GM18520 (cell line): ENCODE data around the gene WWP2.

Experiments used
- ATAC-seq: cut with Tn5 transposase; IDR thresholded peaks from one replicate; pipeline ENCODE4 v1.9.1; 2021; ENCODE audit not compliant: unreplicated experiment

Gene WWP2

DNA sequence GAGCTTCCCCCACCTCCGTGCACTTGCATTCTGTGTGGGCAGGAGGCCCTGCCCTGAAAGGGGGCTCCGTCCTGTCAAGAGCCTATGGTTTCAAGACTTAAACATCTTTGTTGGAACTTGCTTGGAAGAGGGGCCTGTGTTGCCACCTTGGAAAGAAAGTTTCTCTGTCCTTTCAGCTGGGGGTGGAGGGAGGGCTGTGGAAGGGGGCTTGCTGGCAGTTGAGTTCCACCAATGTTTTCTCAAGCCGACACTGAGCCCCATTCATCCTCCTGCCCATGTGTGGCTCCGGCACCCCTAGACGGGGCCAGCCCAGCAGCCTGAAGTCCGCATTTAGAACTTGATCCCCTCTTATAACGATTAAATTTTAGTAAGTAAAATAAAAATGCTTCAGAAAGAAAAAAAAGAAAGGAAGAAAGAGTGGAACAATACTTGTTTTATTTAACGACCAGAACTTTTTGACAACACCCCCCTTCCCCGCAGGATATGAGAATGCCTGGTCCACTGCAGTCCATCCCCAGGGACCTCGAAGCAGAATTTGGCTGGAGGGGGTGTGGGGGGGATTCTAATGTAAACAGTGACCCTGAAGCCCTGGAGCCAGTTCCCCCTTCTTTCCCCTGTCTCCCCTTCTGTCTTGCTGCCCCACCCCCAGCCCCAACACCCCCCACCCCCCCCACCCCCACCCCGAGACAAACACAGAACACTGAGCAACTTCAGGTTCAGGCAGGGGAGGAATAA, 162.1 kb downstream of the WWP2 start:
- ATAC-seq, result no peak

DNA sequence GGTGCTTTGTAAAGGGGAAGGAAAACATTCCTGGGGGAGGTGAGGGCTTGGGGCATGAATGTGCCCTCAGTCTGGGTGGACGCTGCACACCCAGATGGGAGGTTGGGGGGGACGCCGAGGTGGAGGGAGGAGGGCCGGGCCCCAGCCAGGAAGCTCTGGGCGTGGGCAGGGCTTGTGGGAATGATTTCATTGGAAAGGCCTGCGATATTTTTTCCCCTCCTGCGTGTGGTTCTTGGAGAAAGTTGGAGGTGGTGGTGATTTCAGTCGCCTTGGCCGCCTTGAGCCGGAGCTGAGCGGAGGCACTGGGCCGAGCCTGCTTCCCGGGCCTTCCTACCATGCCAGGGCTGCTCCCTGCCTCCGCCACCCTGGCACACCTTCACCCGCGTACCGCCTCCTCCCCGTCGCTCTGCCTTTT, 162.7 kb downstream of the WWP2 start:
- ATAC-seq, result no peak

DNA sequence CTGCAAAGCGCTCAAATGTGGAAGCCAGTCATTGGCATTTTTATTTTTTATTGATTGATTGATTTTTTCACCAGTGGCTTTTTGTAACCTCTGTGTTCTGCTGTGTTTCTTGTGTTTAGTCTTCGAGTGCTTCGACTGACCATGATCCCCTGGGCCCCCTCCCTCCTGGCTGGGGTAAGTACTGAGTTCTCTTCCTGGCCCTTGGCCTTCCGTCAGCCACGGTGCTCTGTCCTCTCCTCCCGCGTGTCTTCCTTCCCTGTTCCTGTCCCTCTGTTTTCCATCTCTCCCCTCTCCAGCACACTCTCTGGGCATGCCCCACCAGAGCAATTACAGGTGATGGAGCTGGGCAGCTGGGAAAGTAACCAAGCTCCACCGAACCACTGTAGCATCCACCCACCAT, 163.2 kb downstream of the WWP2 start:
- ATAC-seq, result no peak

DNA sequence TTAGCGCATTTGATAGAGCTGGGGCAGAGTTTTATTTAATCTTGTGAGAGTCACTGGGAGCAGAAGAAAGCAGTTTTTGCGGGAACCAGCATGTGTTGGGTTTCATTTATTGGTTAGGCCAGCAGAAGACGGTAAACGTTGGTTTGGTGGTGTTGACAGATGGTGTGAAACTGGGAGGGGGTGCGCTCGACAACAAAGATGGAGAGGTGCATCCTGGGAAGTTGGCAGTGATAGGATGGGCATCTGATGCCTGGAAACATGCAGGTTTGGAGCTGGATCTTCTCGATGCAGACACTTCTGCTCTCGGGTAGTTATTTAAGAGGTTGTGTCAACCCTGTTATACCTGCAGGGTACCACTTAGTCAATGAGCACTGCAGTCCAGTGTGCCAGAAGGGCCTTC, 164.1 kb downstream of the WWP2 start:
- no peak for ATAC-seq

DNA sequence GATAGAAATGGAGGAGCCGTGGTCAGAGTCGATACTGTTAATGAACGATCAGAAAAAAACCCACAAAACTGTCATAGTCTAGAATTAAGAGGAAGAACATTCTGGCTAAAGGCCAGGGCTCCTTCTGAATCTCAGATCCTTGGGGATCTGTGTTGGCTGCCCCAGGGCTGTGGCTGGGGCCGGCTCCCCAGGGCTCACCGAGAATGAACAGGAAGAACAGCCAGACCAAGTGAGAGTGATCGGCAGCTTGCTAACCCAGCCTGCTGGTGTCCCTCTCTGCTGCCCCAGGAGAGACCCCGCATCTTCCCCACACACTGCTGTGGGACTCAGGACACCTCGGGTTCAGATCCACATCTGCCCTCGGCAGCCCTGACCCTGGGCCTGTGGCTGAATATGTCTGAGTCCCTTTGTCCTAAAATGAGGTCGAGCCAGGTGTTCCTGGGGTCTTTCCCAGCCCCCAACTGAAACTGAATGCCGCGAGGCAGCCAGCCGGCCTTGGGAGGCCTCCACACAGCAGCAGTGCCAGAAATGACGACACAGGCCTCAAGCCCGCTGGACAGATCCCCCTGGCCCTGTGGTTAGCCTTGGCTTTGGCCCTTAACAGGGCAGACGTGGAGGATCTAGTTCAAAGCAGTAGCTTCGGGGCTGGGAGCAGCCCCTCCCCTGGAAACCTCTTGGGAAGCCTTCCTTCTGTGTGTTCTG, 165.1 kb downstream of the WWP2 start:
- no peak for ATAC-seq

DNA sequence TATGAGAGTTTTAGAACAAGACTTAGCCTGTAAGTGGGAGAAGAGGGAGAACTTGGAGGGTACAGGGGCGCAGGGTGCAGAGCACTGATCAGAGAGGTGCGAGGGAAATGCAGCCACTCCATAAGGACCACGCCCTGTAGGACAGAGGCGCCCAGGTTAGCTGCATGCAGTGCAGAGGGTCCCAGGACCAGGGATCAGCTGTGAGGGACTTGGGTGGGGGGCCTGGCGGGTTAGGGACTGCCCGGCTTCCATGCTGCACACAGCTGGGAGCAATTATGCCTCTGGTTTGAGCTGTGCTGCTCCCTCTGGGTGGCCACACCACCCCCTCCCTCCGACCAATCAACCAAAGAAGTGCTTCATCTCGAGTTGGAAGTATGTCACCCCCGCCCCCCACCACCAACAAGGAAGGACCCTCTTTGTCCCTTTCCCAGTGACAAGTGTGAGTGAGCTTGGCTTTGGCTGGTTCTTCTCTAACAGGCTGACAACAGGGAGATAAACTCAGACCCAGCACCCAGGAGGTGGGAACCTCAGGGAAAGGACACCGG, 166.8 kb downstream of the WWP2 start:
- ATAC-seq, result no peak

DNA sequence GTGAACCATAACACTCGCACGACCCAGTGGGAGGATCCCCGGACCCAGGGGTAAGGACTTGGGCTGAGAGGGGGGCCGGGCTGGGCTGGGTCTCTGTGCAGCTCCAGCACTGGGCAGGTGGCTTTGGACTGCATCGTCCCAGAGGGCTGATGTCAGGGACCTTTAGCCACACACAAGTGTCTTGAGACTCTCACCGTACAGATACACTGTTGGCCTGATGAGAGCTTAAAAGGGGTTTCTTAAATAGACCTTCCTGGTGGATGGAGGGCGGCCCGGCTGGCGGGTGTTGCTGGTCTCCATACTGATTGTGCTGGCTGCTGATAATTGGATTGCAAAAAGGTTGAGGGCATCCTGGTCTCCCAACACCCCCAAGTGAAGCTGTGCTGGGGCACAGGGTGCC, 167.3 kb downstream of the WWP2 start:
- ATAC-seq, result no peak

DNA sequence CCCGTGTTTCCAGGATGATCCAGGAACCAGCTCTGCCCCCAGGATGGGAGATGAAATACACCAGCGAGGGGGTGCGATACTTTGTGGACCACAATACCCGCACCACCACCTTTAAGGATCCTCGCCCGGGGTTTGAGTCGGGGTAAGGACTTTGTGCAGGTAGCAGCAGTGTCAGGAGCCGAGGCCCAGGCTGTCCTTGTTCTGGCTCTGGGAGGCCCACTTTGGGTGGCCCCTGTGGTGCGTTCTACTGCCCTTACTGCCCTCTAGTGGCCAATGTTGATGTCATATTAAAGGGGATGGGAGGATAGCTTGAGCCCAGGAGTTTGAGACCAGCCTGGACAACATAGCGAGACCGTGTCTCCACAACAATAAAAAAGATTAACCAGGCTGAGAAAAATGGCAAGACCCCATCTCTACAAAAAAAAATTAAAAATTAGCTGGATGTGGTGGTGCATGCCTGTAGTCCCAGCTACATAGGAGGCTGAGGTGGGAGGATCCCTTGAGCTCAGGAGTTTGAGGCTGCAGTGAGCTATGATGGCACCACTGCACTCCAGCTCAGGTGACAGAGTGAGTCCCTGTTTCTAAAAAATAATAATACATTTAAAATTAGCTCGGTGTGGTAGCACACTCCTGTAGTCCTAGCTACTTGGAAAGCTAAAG, 168.1 kb downstream of the WWP2 start:
- ATAC-seq, result no peak

DNA sequence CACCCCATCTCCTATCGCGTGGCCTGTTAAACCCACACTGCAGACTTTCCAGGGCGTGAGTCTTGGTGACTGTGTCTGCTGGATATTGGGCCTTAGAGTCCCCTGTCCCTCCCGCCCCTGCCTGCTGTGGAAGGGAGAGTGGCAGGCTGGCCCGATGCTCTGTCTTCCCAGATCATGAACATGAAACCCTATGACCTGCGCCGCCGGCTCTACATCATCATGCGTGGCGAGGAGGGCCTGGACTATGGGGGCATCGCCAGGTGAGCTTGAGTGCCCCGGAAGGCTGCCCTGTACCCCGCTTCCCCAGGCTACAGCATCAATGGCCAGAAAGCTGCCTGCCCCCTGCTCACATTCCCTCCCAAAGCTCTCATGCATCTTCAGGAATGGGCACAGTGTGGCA, 169.5 kb downstream of the WWP2 start:
- no peak for ATAC-seq

DNA sequence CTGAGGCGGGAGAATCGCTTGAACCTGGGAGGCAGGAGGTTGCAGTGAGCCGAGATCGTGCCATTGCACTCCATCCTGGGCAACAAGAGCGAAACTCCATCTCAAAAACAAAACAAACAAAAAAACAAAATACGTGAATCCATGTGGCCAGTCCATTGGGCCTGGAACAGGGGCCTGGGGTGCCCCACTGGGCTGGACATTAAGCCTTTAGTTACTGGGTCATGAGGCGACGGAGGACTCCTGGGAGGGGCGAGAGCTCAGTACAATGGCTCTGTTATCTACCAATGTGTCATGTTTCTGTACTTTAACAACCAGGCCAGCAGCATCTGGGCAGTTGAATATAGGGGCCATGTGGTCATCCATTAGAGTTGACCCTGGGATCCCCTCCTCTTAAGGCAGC, 170.1 kb downstream of the WWP2 start:
- ATAC-seq, result no peak

DNA sequence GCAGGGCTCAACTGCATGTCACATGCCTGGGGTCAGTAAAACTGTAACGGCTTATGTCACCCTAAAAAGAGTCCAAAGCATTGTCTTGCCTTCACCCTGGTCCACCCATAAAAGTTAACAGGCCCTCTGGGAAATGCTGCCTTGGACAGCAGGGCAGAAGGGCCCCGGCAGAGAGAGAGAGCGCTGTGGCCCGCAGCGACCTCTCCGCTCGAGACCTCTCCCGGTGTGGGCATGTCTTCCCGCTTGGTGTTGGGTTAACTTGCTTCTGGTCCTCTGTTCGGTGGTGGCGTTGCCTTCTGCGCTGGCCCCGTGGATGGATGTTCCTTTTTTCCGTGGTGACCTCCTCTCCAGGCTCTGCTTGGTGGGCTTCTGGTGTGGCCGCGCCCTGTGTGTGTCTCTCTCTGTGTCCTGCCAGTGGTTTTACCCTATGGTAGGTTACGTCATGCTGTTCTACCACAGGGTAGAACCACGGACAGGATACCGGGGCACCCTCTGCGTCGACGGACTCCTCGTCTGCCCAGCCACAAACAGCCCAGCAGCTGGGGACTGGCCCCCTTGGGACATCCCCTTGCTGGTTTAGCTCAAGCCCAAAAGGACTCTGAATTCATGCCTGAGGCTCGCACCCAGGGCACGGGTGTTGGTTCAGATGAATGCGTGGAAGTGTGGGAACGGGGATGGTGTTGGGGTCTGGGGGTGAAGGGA, 170.7 kb downstream of the WWP2 start:
- ATAC-seq, result no peak

DNA sequence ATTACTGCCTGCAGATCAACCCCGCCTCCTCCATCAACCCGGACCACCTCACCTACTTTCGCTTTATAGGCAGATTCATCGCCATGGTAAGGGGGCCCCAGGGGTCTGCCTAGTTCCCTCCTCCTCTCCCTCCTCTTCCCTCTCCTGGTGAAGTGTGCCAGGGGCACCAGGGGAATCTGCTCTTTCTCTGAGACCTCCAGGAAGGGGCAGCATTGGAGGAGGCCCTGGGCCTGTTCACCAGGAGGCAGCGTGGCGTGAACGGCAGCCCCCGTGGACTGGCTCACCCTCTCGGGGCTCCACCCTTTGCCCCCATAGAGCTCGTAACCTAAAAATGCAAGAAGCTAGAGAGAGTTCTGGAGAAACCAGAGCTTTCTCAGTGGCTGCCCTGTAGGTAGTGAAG, 171.9 kb downstream of the WWP2 start:
- no peak for ATAC-seq

DNA sequence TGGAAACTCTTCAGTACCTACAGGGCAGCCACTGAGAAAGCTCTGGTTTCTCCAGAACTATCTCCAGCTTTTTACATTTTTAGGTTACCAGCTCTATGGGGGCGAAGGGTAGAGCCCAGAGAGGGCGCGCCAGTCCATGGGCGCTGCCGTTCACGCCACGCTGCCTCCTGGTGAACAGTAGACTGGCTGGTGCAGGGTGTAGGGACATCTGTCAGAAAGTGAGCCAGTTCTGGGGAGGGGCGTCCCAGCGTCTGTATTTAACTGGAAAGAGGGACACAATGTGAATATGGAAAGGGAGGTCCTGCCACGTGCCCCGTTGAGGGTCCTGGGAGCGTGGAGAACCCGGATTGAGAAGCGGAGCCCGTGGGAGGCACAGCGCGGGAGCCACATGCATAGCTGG, 172.6 kb downstream of the WWP2 start:
- ATAC-seq, result no peak

DNA sequence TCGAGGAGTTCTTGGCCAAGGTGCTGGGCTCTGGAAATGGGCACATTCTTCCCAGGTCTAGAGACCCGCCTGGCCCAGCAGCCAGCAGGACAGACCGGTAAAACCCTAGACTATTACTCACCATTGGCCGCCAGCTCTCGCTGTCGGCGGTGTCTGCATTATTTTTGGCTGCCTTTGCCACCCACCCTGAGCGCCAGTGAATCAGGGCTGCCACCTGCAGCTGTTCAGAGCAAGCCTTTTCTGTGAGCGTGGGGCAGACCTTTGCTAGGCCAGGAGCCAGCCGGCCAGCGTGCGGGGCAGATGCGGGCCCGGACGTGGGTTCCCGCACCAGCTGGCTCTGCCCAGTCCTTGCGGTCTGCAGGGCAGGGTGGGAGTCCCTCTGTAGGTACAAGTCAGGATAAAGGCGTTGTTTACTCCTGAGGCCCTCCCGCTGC, 173.2 kb downstream of the WWP2 start:
- ATAC-seq, result no peak

DNA sequence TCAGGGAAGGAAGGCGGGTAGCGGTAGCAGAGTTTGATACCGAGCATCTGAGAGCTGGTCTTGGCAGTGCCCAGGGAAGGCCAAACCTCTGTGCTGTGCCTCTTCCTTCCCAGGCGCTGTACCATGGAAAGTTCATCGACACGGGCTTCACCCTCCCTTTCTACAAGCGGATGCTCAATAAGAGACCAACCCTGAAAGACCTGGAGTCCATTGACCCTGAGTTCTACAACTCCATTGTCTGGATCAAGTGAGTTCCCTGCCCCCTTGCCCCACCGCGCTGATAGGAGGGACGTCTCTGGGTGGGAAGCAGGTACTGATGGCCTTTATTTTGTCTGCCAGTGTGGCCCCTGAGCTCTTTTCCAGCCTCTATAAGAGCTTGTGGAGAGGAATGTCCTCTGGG, 173.6 kb downstream of the WWP2 start:
- no peak for ATAC-seq

DNA sequence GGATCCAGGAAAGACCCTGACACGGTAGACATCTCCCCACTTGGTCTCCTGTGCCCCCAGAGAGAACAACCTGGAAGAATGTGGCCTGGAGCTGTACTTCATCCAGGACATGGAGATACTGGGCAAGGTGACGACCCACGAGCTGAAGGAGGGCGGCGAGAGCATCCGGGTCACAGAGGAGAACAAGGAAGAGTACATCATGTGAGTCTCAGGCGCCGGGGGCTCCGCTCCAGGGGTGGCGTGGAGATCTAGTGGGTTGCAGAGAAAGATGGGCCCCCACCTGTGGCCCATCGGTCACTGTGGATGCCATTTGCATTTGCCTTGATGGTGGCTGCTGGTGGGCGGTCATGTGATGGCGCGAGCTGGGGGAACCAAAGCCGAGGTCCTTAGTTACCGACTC, 174.1 kb downstream of the WWP2 start:
- no peak for ATAC-seq

DNA sequence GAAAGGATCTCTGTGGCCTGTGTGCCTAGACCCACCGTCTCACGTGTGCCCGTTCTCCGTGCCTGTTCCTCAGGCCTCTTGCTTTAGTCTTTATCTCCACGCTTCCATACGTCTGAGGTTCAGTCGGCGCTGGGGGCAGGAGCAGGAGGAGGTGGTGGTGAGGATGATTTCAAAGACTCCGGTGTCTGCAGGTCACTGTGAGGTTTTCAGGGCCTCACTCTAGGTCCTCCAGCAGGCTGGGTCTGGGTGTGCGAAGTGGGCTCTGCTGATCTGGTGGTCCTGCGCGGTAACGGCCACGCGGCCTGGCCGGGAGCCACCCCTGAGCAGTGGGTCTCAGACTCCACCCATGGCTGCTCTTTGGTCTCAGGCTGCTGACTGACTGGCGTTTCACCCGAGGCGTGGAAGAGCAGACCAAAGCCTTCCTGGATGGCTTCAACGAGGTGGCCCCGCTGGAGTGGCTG, 174.6 kb downstream of the WWP2 start:
- ATAC-seq, result no peak

DNA sequence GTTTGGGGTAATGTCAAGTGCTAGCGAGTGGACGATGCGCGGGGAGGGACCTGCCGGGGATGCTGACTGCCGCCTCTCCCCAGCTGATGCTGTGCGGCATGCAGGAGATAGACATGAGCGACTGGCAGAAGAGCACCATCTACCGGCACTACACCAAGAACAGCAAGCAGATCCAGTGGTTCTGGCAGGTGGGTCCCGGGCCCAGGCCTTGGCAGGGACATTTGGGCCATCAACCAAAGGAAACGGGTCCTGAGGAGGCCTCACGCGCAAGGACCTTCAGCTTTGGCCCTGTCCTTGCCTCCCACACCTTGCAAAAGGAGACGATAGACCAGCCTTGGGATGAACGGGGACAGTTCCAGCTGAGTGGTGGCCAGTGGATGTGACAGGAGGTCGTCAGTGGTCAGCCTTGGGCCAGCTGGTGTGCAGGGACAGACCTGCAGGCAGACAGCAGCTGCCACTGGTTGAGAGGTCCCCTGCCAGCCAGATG, 175.4 kb downstream of the WWP2 start:
- no peak for ATAC-seq

DNA sequence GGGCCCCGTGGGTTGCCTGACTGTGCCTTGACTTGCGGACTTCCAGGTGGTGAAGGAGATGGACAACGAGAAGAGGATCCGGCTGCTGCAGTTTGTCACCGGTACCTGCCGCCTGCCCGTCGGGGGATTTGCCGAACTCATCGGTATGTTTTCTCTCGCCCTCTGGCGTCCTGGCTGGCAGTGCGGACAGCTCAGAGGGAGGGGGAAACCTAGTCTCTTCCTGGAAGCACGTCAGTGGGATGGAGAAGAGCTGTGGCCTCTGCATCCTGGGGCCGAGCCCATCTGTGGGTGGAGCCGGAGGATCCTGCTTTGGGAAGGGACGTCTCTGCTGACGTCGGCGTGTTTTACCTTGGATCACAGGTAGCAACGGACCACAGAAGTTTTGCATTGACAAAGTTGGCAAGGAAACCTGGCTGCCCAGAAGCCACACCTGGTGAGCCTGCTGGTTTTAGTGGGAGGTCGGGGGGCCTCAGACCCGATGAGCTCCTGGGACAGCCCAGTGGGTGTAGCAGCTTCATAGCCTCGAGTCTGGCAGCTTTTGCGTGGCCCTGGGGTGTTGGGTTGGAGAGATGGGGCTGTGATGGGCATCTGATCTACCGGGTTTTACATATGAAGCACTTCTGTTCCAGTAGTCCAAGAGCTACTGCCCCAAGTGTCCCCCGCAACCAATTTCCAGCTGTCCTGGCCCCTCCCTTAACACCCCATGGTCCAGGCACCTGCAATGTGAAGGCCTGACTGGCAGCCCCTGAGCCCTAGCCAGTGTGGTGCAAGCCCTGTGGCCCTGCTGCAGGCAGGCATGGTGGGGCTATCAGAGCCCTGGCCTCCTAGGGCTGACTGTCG, 177.1 kb downstream of the WWP2 start:
- no peak for ATAC-seq
